PC-9 (cell line): Measurements from ENCODE around the gene TRABD.

Experiments used
- CTCF ChIP-seq: fragments of 200-600 bp; sonication (generic); conservative IDR thresholded peaks from 2 replicates; pipeline ENCODE4 v1.6.1; 2017; ENCODE audit warnings: mixed run types, antibody characterized with exemption, mild to moderate bottlenecking, moderate library complexity
- EZH2 ChIP-seq: fragments of 200-600 bp; sonication (generic); IDR thresholded peaks from 2 replicates; pipeline ENCODE4 v1.8.0; 2017; ENCODE audit warnings: antibody characterized with exemption, low read depth

GRCh38 chr22:50243685-50244419 is 58.1 kb downstream of the TRABD start:
- TF ChIP-seq EZH2 (no peak), CTCF (no peak; the same call in 1 of the 2 replicates)
